HG03108 (cell line): ENCODE results near the gene L3HYPDH.

ENCODE experiments used
- ATAC-seq: cut with Tn5 transposase; IDR thresholded peaks from one replicate; pipeline ENCODE4 v1.9.1; 2021; ENCODE audit warnings: moderate library complexity; ENCODE audit not compliant: unreplicated experiment

L3HYPDH gene

GRCh38 chr14:59483819-59484638 is at the start of gene L3HYPDH, which contains the start of gene JKAMP:
Gene L3HYPDH, minus strand, starts transcription at chr14:59484408. Its CDS starts 92 bp downstream, at chr14:59484316.
Gene JKAMP, plus strand, starts transcription at chr14:59484517. Its CDS starts 73 bp downstream, at chr14:59484590.
- peak; percentile 79 for ATAC-seq

DNA sequence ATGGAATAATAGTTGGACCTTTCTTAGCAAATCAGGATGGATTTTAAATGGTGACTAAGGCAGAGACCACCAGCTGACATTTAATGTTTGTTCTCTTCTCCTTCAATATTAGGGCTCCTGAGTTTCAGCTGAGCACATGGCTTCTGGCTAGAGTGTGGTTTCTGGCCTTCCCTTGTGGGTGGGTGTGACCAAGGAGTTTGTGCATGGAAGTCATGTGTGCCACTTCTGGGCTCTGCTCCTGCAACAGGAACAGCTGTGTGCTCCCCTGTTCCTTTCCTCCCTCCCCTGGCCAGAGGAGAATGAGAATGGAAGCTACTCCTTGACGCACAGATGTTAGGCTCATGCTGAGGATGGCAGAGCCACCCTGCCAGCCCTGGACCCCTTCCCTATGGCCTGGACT is 48.2 kb upstream of the L3HYPDH start:
- no peak for ATAC-seq

GRCh38 chr14:59530349-59530748 is 46.1 kb upstream of the L3HYPDH start:
- no peak for ATAC-seq

- no peak for ATAC-seq
Observed at GRCh38 chr14:59529189-59529588, 45.0 kb upstream of the L3HYPDH start.

DNA sequence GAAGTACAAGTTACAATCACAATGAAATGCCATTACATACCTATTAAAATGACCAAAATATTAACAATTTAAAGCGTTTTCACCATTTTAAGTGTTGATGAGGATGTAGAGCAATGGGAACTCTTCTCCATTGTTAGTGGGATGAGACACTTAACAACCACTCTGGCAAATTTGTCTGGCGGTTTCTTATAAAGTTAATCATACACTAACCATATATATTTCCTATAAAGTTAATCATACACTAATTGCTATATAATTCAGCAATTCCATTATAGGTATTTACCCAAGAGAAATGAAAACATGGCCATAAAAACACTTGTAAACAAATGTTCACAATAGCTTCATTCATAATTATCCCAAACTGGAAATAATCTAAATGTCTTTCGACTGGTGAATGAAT is 36.0 kb upstream of the L3HYPDH start:
- ATAC-seq = no peak

GRCh38 chr14:59511916-59512575 is 27.8 kb upstream of the L3HYPDH start:
- ATAC-seq = no peak

DNA sequence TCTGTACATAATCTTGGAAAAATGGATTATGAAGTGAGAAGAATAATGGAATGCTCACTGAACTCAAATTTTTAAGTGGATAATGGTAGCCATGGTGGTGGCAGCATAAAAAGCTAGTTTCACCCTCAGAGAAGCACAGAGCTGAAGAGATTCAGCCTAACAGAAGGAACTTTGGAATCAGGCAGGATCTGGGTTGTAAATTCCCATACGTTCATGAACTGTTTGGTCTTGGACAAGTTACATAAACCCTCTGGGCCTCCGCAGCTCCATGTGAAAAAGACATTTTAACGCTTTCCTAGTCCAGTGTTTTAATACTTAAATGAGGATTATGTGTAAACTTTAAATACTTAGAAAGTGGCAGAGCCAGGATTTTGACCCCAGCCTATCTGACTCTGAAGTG is 26.8 kb upstream of the L3HYPDH start:
- ATAC-seq = no peak

DNA sequence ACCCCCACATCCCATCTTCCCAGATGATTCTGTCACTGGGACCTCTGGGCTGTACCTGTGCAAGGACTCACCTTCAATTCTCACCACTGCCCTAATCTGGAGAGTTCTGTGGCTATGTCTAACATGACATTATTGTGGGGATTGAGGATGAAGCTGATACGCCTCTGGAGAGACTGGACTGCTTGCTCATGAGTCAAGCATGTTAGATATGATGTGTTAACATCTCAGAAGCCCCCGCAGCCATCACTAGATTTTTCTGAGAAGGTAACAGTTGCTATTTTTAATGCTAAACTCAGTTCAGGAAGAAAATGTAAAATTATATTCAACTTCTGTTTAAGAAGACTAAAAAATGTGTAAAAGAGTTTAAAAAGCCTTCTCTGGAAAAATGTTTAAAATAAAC is 25.8 kb upstream of the L3HYPDH start:
- ATAC-seq = no peak

DNA sequence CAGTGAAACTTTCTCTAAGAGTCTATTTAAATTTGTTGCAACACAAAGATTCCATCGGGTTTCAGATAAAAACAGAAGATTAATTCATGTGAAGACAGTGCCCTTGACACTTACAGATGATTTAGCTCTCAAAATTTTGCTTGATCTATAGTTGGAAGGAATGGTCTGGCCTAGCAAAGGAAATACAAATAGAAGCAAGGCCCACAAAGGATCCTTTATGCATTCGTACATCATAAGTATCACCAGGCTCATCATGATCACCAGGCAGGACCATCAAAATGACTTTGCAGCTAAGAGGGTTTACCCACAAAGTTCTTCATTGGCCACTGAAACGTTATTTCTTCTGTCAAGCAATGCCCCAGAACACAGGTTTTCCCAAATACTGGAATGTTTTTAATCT is 24.9 kb upstream of the L3HYPDH start:
- ATAC-seq = no peak

DNA sequence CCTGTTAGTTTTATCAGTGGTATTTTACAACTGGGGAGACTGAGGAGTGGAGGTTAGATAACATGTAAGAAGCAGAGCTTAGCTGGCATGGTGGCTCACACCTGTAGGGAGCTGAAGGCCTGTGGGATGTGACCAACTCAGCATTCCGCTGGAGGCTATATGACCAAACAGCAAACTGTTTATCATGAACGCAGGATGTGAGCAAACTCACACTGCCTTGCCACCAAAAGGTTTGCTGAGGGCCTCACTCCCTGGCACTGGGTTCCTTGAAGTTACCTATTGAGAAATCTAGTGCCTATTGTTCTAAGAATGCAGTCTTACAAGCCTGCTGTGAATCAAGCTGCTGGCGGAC is 23.5 kb upstream of the L3HYPDH start:
- no peak for ATAC-seq

DNA sequence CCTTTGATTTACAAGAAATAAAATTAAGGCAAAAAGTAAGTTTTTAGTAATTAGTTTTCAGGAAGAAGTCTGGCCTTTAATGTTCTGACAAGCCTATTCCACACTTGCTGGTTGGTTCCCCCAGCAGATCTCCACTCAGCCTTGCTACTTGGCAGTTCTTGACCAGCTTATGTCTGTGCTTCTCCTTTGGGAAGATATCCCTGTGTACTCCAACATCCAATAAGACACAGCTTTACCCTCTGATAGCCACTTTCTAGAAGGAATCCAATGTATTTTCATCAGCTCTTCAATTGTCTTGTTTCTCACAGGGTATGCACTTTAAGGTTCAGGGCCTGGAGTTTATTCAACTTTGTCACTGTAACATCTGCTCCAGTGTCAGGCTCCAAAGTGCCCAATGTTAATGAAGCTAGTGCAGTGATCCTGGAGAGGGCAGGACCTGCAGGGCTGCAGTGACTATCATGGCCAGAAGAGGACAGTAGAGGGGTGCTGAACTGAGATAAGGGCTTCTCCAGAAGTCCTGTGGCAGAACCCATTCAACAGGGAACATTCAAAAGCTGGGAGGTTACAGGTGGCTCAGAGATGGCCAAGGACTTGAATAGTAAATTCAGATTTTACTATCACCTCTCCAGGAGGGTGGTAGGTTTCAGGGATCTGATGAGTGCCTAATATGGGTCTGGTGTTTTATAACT is 23.0 kb upstream of the L3HYPDH start:
- peak; percentile 76 for ATAC-seq

DNA sequence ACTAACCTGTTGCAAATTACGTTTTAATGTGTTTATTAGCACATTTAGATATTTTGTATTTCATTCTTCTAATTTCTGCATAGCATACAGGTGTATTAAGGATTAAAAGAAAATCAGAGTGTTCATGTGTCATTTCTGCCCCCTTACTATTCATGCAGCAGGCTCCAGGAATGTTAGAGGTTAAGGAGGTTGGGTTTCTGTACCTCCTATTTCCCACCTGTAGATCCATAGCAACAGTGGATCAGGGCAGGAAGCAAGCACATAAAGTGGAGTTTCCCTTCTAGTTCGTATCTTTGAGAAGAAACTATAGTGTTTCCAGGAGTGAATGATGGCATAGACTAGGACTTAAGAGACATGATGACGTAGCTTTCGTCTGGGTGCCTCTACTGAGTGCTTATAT is 19.0 kb upstream of the L3HYPDH start:
- ATAC-seq = no peak

GRCh38 chr14:59500732-59501131 is 16.5 kb upstream of the L3HYPDH start:
- no peak for ATAC-seq

DNA sequence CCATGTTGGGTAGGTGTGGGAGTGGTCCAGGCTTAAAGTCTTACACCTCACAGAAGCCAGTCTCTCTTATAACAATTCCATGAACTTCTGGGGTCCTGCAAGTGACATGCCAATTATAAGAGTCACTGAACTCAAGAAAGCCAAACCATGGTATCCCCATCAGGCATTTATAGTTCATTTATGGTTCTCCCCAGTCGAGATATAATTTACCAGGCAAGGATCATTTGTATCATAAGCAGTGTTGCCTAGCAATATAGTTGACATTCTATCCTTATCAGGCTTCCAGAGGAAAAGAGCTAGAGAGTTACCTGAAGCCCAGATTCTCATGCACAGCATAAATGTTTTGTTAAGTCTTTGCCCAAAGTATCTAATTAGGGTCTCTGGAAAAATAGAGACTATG is 8.2 kb upstream of the L3HYPDH start:
- no peak for ATAC-seq

GRCh38 chr14:59490756-59491155 is 6.5 kb upstream of the L3HYPDH start:
- ATAC-seq = no peak

DNA sequence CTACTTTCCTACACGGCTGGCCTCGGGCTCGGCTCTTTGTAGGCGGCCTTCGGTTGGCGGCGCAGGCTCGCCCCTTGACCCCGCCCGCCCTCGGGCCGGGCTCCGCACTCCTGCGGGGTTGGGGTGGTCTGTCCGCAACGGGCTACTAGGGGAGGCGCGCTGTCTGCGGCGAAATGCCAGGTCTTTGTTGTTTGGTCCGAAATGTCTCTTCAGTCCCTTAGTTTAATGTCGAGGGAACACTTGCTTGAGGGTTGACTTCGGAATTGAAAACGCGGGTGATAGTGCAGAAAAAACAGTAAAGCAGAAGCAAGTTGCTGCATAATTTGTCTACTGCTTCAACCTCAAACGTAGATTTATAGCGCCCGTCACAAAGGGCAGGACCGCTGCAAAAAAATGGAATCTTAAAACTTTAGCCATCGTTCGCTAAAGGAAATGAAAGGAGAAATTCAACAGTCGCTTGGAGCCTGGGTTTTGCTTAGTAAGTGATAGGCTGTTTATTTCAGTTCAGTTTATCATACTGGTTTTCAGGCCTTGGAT is 499 bp upstream of the L3HYPDH start:
- peak; percentile 41 for ATAC-seq

DNA sequence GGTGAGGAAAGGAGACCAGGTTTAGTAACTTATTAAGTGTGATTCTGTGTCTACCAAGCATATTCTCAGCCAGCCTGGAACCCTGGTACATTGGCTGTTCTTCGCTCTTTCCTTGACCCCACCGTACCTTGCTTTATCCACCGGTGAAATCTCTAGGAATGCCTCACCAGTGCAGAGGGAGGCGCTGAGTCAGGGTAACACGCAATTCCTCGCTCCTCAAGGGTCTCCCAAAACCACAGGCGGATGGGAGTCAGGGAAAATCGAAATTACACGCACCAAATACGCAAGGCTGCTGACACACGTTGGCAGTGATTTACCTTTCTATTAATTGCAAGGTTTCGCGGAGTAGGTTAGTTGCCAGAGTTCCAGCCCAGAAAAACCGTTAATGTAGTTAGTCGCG is 845 bp downstream of the L3HYPDH start:
- no peak for ATAC-seq

DNA sequence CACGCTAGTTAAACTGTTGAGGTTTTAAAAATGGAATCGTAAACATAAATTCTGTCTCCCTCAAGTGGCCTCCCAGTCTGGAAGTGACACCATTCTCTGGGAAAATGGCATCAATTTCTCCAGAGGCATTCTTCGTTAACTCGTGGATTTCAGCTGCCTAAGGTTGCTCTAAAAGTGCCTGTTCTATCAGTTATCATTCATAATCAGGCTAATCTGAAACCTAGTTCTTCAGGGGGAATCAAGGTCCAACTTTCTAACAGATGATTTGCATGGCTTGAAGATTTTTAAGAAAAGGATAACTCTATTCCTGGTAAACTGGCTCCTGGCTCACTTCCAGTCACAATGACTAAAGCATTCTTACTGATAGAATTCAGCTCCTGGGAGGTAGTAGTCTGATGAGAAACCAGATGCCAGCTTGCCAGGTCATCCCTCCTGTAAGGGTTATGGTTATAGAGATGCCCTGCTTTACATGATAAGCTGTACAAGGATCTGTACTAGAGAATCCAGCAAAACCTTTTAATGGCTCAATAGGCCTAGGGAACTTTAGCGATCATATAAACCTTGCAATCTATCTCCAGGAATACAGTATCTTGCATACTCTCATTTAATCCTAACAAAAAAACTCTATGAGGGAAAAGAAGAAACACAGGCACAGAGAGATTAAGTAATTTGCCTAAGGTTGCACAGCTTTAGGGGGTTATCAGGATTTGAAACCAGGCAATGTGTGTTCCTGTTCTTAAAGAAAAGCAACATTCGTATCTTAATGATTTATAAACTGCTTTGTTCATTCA is 1.5 kb downstream of the L3HYPDH start:
- no peak for ATAC-seq

GRCh38 chr14:59481871-59482540 is 2.2 kb downstream of the L3HYPDH start:
- ATAC-seq = no peak

- no peak for ATAC-seq
Observed at GRCh38 chr14:59481407-59481806, 2.8 kb downstream of the L3HYPDH start.
